ENCODE measurements around the gene MINDY1.

DNA sequence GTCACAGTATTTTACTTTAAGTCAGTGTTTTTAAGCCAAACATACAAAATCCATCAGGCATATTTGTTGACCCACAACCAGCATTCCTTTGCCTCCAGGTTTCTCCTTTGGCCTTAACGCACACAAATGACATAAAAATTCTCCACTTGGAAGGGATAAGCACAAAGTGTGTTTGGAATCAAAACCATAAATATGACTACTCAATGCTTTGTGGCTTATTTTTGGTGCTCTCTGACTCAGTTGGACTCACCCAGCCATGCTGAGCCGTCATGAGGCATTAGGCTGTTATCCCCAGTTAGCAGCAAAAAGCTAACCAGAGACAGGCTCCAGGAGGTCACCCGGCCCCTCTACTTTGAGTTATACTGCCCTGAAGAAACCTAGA, 2.5 kb upstream of the MINDY1 start:
- no peak for TF ChIP-seq POLR2A (IDR thresholded peaks at IDR 0.05)
- TF ChIP-seq CTCF (IDR thresholded peaks at IDR 0.05), result no peak
